Body of pancreas (tissue), 4 donors: ENCODE results near the gene TUNAR. TPM values are rescaled to one million over a fixed set of nuclear protein-coding genes. Genes with fewer than 3 reads are reported as not detected.

Experiments
- ATAC-seq: fragments of 150-250 bp; one replicate; pipeline ENCODE4 v1.9.1; 2016
- DNase-seq, 4 donors: peaks; one replicate each; pipeline ENCODE4 v3.0.0-alpha.2; 2019
- H3K27ac ChIP-seq, 4 donors: fragments of 200-600 bp; sonication (generic); 1 replicate in 3 of 4; 2 replicates in 1 of 4; pipeline versions ENCODE4 v1.5.1 to v1.6.1; 2016 to 2019; ENCODE audit warnings: mild to moderate bottlenecking in 1 of 4, mixed read lengths in 1 of 4, moderate library complexity in 1 of 4
- H3K27me3 ChIP-seq, 2 donors: fragments of 200-600 bp; sonication (generic); one replicate each; pipeline ENCODE4 v1.6.0; 2016; ENCODE audit warnings: mild to moderate bottlenecking in 1 of 2
- H3K36me3 ChIP-seq, 2 donors: fragments of 200-600 bp; sonication (generic); replicated peaks in 1 of 2; 2 replicates each; pipeline ENCODE4 v1.5.1; 2016; ENCODE audit warnings: low read depth in 2 of 2; ENCODE audit not compliant: insufficient read depth in 1 of 2
- H3K4me1 ChIP-seq: fragments of 200-600 bp; sonication (generic); one replicate; pipeline ENCODE4 v1.6.0; 2016
- H3K4me3 ChIP-seq, 2 donors: fragments of 200-600 bp; sonication (generic); 1 replicate in 1 of 2; 2 replicates in 1 of 2; pipeline ENCODE4 v1.5.1; 2016 to 2019
- H3K9me3 ChIP-seq, 3 donors: fragments of 200-600 bp; sonication (generic); 1 replicate in 2 of 3; 2 replicates in 1 of 3; pipeline ENCODE4 v1.5.1; 2016
- CTCF ChIP-seq, 7 experiments: fragments of 450-650 bp in 4 of 7; fragments of 200-600 bp in 3 of 7; sonication (generic) in 3 of 7; IDR thresholded peaks; one replicate each; pipeline ENCODE4 v1.5.1; 2016 to 2019; ENCODE audit warnings: antibody characterized with exemption in 7 of 7
- POLR2A ChIP-seq, 3 donors: fragments of 450-650 bp; IDR thresholded peaks; one replicate each; pipeline ENCODE4 v1.6.1; 2016; ENCODE audit warnings: antibody characterized with exemption in 3 of 3, mild to moderate bottlenecking in 2 of 3
- WGBS, 2 donors: methylation state at CpG; one replicate each; pipeline ENCODE4 v1.1.5; 2017; 5-methylcytosine and 5-hydroxymethylcytosine counted together
- intact Hi-C: fragments of 100-400 bp; cut with DNase I; formaldehyde crosslinking; loops from one replicate; pipeline ENCODE4 v1.15.1; 2023
- total RNA-seq, 2 donors: library from RNA; depleted of rRNA; stranded (reverse); fragments of >200 nt; gene quantifications; one replicate each; pipeline ENCODE4 v1.1.0, GENCODE V29; 2016

The TUNAR gene
- total RNA-seq, 2 donors from 2014 or later = 1.0 TPM; not detected in 1

- no peak for TF ChIP-seq POLR2A (IDR thresholded peaks at IDR 0.05)
- TF ChIP-seq CTCF (IDR thresholded peaks at IDR 0.05) = no peak
- WGBS, 2 donors = 4 to 8% methylated on average over 6 of the region's 6 CpGs
- no peaks in the 10 kb centered on the region for H3K36me3 ChIP-seq
- ATAC-seq = no peak
- H3K27me3 ChIP-seq = no peaks in the 10 kb centered on the region
- H3K4me1 ChIP-seq = no peaks in the 10 kb centered on the region
- no peak overlapping the region for H3K27ac ChIP-seq
- DNase-seq = no peak
- no peak overlapping the region for H3K4me3 ChIP-seq
- no peaks in the 10 kb centered on the region for H3K9me3 ChIP-seq
- intact Hi-C loops = no loop called here
These were observed 41.8 kb downstream of the TUNAR start for GRCh38 chr14:95918466-95918865.

GRCh38 chr14:95920769-95921438 is 44.3 kb downstream of the TUNAR start:
- no peaks in the 10 kb centered on the region for H3K4me1 ChIP-seq

GRCh38 chr14:95922080-95922479 is 45.4 kb downstream of the TUNAR start:
- H3K27me3 ChIP-seq = no peaks in the 10 kb centered on the region
- no peaks in the 10 kb centered on the region for H3K4me1 ChIP-seq
- no peak for ATAC-seq
- intact Hi-C loops = no loop called here
- H3K4me3 ChIP-seq = no peak overlapping the region
- TF ChIP-seq POLR2A (IDR thresholded peaks at IDR 0.05) = no peak
- TF ChIP-seq CTCF (IDR thresholded peaks at IDR 0.05) = no peak
- DNase-seq = no peak
- WGBS, 2 donors = 83 to 88% methylated on average over 4 of the region's 4 CpGs
- H3K9me3 ChIP-seq = no peaks in the 10 kb centered on the region
- H3K27ac ChIP-seq = no peak overlapping the region
- no peaks in the 10 kb centered on the region for H3K36me3 ChIP-seq

More at GRCh38 chr14:95920769-95921438, 44.3 kb downstream of the TUNAR start:
- Histone ChIP-seq H3K27ac (no peak overlapping the region), H3K9me3 (no peaks in the 10 kb centered on the region), H3K36me3 (no peaks in the 10 kb centered on the region), H3K27me3 (no peaks in the 10 kb centered on the region), H3K4me3 (no peak overlapping the region)
- TF ChIP-seq CTCF (IDR thresholded peaks at IDR 0.05) (no peak), POLR2A (IDR thresholded peaks at IDR 0.05) (no peak)
- WGBS, 2 donors = 66% methylated on average over 11 of the region's 11 CpGs
- ATAC-seq (no peak), DNase-seq (no peak)
- intact Hi-C loops = no loop called here

- TF ChIP-seq POLR2A (IDR thresholded peaks at IDR 0.05) = no peak
- TF ChIP-seq CTCF (IDR thresholded peaks at IDR 0.05) = no peak
- no peaks in the 10 kb centered on the region for H3K4me1 ChIP-seq
- no peak for ATAC-seq
- no peaks in the 10 kb centered on the region for H3K27me3 ChIP-seq
- no peak overlapping the region for H3K27ac ChIP-seq
- H3K4me3 ChIP-seq = no peak overlapping the region
- H3K36me3 ChIP-seq = no peaks in the 10 kb centered on the region
- H3K9me3 ChIP-seq = no peaks in the 10 kb centered on the region
- no peak for DNase-seq
- intact Hi-C loops = no loop called here
- 52 to 53% methylated on average over 2 of the region's 2 CpGs for WGBS, 2 donors
These were observed 52.1 kb downstream of the TUNAR start for GRCh38 chr14:95928751-95929150.

GRCh38 chr14:95931384-95931783 is 54.8 kb downstream of the TUNAR start:
- DNase-seq = no peak
- TF ChIP-seq POLR2A (IDR thresholded peaks at IDR 0.05) (no peak), CTCF (IDR thresholded peaks at IDR 0.05) (no peak)
- H3K36me3 ChIP-seq = no peaks in the 10 kb centered on the region
- no peak for ATAC-seq
- no peaks in the 10 kb centered on the region for H3K4me1 ChIP-seq
- no peak overlapping the region for H3K4me3 ChIP-seq
- intact Hi-C loops = no loop called here
- no peaks in the 10 kb centered on the region for H3K9me3 ChIP-seq
- H3K27me3 ChIP-seq = no peaks in the 10 kb centered on the region
- no peak overlapping the region for H3K27ac ChIP-seq
